Smooth muscle cell (in vitro differentiated cells): ENCODE measurements around the gene HSPBP1. TPM values are rescaled to one million over a fixed set of nuclear protein-coding genes. Genes with fewer than 3 reads are reported as not detected.

ENCODE experiments used
- DNase-seq: peaks from one replicate; lab custom pipeline; 2025; ENCODE audit not compliant: unreplicated experiment; lab: John Stamatoyannopoulos, UW
- H2AFZ ChIP-seq: fragments of 200-600 bp; sonication (generic); 2 replicates; pipeline ENCODE4 v1.6.0; 2016; ENCODE audit warnings: antibody characterized with exemption, low read depth, mild to moderate bottlenecking
- H3F3A ChIP-seq: fragments of 200-600 bp; sonication (generic); 2 replicates; pipeline ENCODE4 v1.6.0; 2017; ENCODE audit warnings: antibody characterized with exemption, low read depth
- H3K27ac ChIP-seq: fragments of 200-600 bp; sonication (generic); 2 replicates; pipeline ENCODE4 v1.5.1; 2016; ENCODE audit warnings: low read depth, mild to moderate bottlenecking
- H3K27me3 ChIP-seq: fragments of 200-600 bp; sonication (generic); 2 replicates; pipeline ENCODE4 v1.6.1; 2016; ENCODE audit warnings: low read depth, mild to moderate bottlenecking
- H3K36me3 ChIP-seq: fragments of 200-600 bp; sonication (generic); 2 replicates; pipeline ENCODE4 v1.5.1; 2016; ENCODE audit warnings: low read depth
- H3K4me1 ChIP-seq: fragments of 200-600 bp; sonication (generic); 2 replicates; pipeline ENCODE4 v1.5.1; 2016; ENCODE audit warnings: low read depth
- H3K4me2 ChIP-seq: fragments of 200-600 bp; sonication (generic); 2 replicates; pipeline ENCODE4 v1.6.0; 2016; ENCODE audit warnings: mild to moderate bottlenecking
- H3K4me3 ChIP-seq: fragments of 200-600 bp; sonication (generic); 2 replicates; pipeline ENCODE4 v1.5.1; 2016; ENCODE audit warnings: mild to moderate bottlenecking
- H3K79me2 ChIP-seq: fragments of 200-600 bp; sonication (generic); 2 replicates; pipeline ENCODE4 v1.6.0; 2016; ENCODE audit warnings: low read depth, mild to moderate bottlenecking
- H3K9ac ChIP-seq: fragments of 200-600 bp; sonication (generic); 2 replicates; pipeline ENCODE4 v1.6.0; 2016; ENCODE audit warnings: low read depth
- H3K9me3 ChIP-seq: fragments of 200-600 bp; sonication (generic); replicated peaks from 2 replicates; pipeline ENCODE4 v1.5.1; 2016; ENCODE audit warnings: low read depth
- H4K20me1 ChIP-seq: fragments of 200-600 bp; sonication (generic); 2 replicates; pipeline ENCODE4 v1.6.0; 2016; ENCODE audit warnings: low read depth
- WGBS: methylation state at CpG from one replicate; pipeline ENCODE4 v1.1.7; 2016; ENCODE audit warnings: low lambda C conversion rate; 5-methylcytosine and 5-hydroxymethylcytosine counted together
- polyA plus RNA-seq: library from polyadenylated mRNA; unstranded; fragments of >200 nt; fragmentation: Nextera tagmentation; extraction: Ambion mirVana; gene quantifications from 2 replicates; pipeline ENCODE4 v1.2.1, GENCODE V29; 2016
- total RNA-seq: library from RNA; depleted of rRNA; stranded (reverse); fragments of >200 nt; gene quantifications from 2 replicates; pipeline ENCODE4 v1.2.3, GENCODE V29; 2014
- TF ChIP-seq, protein P1 (sequence below): fragments of 200-600 bp; sonication (generic); IDR thresholded peaks from 2 replicates; pipeline ENCODE4 v1.5.1; 2017; ENCODE audit warnings: borderline replicate concordance, mild to moderate bottlenecking, antibody characterized with exemption; ENCODE audit not compliant: insufficient read depth, poor library complexity, severe bottlenecking

Gene HSPBP1
- total and polyA plus RNA-seq, 2 experiments from 2014 or later = 21.5 to 80.0 TPM

DNA sequence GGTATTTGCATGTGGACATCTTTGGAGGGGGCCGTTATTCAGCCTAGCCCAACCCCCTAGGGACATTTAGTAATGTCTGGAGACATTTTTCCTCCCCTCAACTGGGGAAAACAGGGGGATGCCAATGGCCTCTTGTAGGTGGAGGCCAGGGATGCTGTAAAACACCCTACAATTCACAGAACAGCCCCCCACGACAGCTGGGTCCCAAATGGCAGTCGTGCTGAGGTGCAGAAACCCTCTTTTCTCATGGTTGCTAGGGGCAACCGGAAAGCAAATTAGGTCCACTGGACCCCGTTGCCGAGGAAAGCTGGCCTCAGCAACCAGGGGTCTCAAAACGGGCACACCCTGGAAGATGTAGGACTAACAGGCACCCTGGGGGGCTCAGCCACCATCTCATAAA is 30.6 kb upstream of the HSPBP1 start:
- no peaks in the 10 kb centered on the region for H3K36me3 ChIP-seq
- H3K4me3 ChIP-seq = no peak overlapping the region
- no peaks in the 10 kb centered on the region for H3K79me2 ChIP-seq
- TF ChIP-seq, protein P1, sequence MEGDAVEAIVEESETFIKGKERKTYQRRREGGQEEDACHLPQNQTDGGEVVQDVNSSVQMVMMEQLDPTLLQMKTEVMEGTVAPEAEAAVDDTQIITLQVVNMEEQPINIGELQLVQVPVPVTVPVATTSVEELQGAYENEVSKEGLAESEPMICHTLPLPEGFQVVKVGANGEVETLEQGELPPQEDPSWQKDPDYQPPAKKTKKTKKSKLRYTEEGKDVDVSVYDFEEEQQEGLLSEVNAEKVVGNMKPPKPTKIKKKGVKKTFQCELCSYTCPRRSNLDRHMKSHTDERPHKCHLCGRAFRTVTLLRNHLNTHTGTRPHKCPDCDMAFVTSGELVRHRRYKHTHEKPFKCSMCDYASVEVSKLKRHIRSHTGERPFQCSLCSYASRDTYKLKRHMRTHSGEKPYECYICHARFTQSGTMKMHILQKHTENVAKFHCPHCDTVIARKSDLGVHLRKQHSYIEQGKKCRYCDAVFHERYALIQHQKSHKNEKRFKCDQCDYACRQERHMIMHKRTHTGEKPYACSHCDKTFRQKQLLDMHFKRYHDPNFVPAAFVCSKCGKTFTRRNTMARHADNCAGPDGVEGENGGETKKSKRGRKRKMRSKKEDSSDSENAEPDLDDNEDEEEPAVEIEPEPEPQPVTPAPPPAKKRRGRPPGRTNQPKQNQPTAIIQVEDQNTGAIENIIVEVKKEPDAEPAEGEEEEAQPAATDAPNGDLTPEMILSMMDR = no peak
- H3F3A ChIP-seq = no peaks in the 10 kb centered on the region
- H3K9me3 ChIP-seq = no peaks in the 10 kb centered on the region
- H3K27me3 ChIP-seq = no peaks in the 10 kb centered on the region
- no peak overlapping the region for H2AFZ ChIP-seq
- H4K20me1 ChIP-seq = no peaks in the 10 kb centered on the region
- 88% methylated on average over 7 of the region's 7 CpGs for WGBS
- no peak overlapping the region for H3K27ac ChIP-seq
- no peak overlapping the region for H3K4me2 ChIP-seq
- DNase-seq = no peak
- H3K9ac ChIP-seq = no peak overlapping the region
- no peaks in the 10 kb centered on the region for H3K4me1 ChIP-seq

DNA sequence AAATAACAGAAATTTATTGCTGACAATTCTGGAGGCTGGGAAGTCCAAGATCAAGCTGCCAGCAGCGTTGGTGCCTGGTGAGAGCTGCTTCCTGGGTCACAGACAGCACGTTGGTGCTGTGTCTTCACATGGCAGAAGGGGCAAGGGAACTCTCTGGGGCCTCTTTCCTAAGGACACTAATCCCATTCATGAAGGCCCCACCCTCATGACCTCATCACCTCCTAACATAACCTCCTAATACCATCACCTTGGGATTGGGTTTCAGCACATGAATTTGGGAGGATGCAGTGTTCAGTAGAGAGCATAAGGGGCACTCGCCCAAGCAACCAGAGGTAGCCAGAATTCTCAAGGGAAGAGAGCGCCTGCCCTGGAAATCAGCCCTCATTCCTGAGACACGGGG is 29.5 kb upstream of the HSPBP1 start:
- 95% methylated on average over 5 of the region's 5 CpGs for WGBS
- H3K27me3 ChIP-seq = no peaks in the 10 kb centered on the region
- H4K20me1 ChIP-seq = no peaks in the 10 kb centered on the region
- no peak overlapping the region for H3K27ac ChIP-seq
- H3F3A ChIP-seq = no peaks in the 10 kb centered on the region
- no peaks in the 10 kb centered on the region for H3K9me3 ChIP-seq
- no peak overlapping the region for H2AFZ ChIP-seq
- TF ChIP-seq, protein P1 = no peak
- no peaks in the 10 kb centered on the region for H3K4me1 ChIP-seq
- no peaks in the 10 kb centered on the region for H3K79me2 ChIP-seq
- no peak overlapping the region for H3K9ac ChIP-seq
- H3K4me3 ChIP-seq = no peak overlapping the region
- H3K36me3 ChIP-seq = no peaks in the 10 kb centered on the region
- no peak overlapping the region for H3K4me2 ChIP-seq
- no peak for DNase-seq

DNA sequence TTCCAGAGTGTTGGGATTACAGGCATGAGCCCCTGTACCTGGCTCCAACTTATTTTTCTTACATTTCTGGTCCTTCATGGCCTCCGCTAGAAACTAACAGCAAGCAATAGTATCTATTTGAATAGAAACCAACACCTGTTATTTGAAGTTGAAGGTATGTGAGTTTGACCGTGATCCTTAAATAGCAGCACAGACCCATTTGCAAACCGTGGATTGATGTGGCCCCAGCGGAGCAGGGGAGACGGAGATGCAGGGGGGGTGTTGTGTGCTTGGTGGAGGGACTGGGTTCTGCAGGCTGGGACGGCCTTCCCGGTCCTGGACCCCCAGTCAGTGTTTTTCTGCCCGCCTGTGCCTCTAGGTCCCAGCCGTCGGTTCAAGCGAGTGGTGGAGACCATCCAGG is 28.4 kb upstream of the HSPBP1 start:
- TF ChIP-seq, protein P1 = no peak
- no peak for DNase-seq
- H3K4me1 ChIP-seq = no peaks in the 10 kb centered on the region
- H3K4me3 ChIP-seq = no peak overlapping the region
- no peaks in the 10 kb centered on the region for H3F3A ChIP-seq
- H3K79me2 ChIP-seq = no peaks in the 10 kb centered on the region
- no peak overlapping the region for H2AFZ ChIP-seq
- no peaks in the 10 kb centered on the region for H3K36me3 ChIP-seq
- H3K27ac ChIP-seq = no peak overlapping the region
- H3K9ac ChIP-seq = no peak overlapping the region
- no peaks in the 10 kb centered on the region for H4K20me1 ChIP-seq
- no peak overlapping the region for H3K4me2 ChIP-seq
- no peaks in the 10 kb centered on the region for H3K27me3 ChIP-seq
- 97% methylated on average over 11 of the region's 11 CpGs for WGBS
- no peaks in the 10 kb centered on the region for H3K9me3 ChIP-seq

DNA sequence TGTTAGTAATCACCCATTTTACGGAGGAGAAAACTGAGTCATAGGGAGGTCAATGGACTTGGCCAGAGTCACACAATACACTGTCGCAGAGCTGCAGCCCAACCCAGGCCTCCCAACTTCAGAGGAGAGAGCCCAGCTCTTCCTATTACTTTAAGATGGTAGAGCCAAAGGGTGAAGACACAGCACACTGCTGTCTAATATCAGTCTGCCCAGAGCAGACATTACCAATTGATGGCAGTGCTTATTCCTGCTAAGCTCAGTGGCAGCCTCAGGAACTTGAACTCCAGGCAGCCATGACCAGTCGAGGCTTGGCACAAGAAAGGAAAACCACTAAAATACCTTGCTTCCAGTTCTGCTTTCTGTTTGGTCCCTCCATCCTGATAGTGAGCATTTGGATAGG is 26.8 kb upstream of the HSPBP1 start:
- H3K9me3 ChIP-seq = no peaks in the 10 kb centered on the region
- H3K79me2 ChIP-seq = no peaks in the 10 kb centered on the region
- TF ChIP-seq, protein P1 = no peak
- H3K36me3 ChIP-seq = no peaks in the 10 kb centered on the region
- H3F3A ChIP-seq = no peaks in the 10 kb centered on the region
- no peaks in the 10 kb centered on the region for H4K20me1 ChIP-seq
- H3K4me3 ChIP-seq = no peak overlapping the region
- H2AFZ ChIP-seq = no peak overlapping the region
- no peaks in the 10 kb centered on the region for H3K27me3 ChIP-seq
- WGBS = 94% methylated on average over 3 of the region's 3 CpGs
- H3K4me2 ChIP-seq = no peak overlapping the region
- H3K4me1 ChIP-seq = no peaks in the 10 kb centered on the region
- no peak overlapping the region for H3K27ac ChIP-seq
- no peak for DNase-seq
- H3K9ac ChIP-seq = no peak overlapping the region
